ENCODE results near the gene VPS13D. TPM values are rescaled to one million over a fixed set of nuclear protein-coding genes. Genes with fewer than 3 reads are reported as not detected.

Gene VPS13D
- total and polyA plus RNA-seq, 11 donors, result 32.1 to 301 (median 90.7) TPM

DNA sequence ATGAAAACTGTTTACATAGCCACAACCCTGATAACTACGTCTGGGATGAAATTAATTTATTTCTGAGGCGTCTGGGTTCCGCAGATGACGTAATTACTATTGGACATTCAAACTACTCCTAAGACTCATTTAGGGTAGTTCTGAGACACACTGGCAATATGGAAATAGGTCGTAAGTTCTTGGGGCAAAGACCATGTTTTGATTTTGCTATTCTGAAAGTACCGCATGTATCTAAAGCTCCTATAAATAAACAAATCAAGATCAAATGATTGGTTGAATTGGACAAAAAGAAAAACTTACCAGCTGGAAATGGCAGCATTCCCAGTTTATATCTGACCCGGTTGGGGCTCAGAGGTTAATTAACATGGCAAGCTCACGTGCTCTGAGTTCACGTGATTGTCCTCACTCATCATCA is 313.9 kb downstream of the VPS13D start:
- no peak overlapping the region for H3K4me3 ChIP-seq
- peaks cover 9 to 62% (median 33%) of the 10 kb centered on the region in 12 donors for H3K4me1 ChIP-seq
- DNase-seq (no peak), ATAC-seq (no peak)
- H3K36me3 ChIP-seq, result no peaks in the 10 kb centered on the region
- intact Hi-C loops (cut with DNase I), result loop anchor here in 2 of 10 donors (5.0 kb wide), 1 partner anchor 74 kb away; the partner anchor contains the start of gene DHRS3 (in 2 of the 2)
- TF ChIP-seq POLR2A (IDR thresholded peaks at IDR 0.05), result no peak
- TF ChIP-seq, protein P1, sequence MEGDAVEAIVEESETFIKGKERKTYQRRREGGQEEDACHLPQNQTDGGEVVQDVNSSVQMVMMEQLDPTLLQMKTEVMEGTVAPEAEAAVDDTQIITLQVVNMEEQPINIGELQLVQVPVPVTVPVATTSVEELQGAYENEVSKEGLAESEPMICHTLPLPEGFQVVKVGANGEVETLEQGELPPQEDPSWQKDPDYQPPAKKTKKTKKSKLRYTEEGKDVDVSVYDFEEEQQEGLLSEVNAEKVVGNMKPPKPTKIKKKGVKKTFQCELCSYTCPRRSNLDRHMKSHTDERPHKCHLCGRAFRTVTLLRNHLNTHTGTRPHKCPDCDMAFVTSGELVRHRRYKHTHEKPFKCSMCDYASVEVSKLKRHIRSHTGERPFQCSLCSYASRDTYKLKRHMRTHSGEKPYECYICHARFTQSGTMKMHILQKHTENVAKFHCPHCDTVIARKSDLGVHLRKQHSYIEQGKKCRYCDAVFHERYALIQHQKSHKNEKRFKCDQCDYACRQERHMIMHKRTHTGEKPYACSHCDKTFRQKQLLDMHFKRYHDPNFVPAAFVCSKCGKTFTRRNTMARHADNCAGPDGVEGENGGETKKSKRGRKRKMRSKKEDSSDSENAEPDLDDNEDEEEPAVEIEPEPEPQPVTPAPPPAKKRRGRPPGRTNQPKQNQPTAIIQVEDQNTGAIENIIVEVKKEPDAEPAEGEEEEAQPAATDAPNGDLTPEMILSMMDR (IDR thresholded peaks at IDR 0.05), result no peak
- H3K27me3 ChIP-seq, result no peaks in the 10 kb centered on the region
- H3K9me3 ChIP-seq, result no peaks in the 10 kb centered on the region
- no peak overlapping the region for H3K27ac ChIP-seq
- WGBS, 4 donors, result 81 to 83% (median 82%) methylated on average over 9 of the region's 9 CpGs

DNA sequence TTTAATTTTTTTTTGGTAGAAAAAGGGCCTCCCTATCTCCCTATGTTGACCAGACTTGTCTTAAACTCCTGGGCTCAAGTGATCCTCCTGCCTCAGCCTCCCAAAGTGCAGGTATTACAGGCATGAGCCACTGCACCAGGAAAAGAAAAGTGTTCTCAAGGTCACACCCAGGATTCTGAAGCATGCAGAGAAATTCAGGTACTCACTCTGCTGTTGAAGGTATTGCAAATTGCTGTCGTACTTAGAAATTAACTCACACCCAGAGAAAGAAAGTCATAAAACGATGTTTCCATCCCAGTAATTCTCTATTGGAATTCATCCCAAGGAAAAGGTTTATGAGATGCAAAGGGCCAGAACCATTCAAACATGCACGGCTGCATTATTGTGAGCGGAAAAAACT is 314.5 kb downstream of the VPS13D start:
- 77 to 84% (median 82%) methylated on average over 4 of the region's 4 CpGs for WGBS, 4 donors
- peaks cover 13 to 68% (median 39%) of the 10 kb centered on the region in 12 donors for H3K4me1 ChIP-seq

DNA sequence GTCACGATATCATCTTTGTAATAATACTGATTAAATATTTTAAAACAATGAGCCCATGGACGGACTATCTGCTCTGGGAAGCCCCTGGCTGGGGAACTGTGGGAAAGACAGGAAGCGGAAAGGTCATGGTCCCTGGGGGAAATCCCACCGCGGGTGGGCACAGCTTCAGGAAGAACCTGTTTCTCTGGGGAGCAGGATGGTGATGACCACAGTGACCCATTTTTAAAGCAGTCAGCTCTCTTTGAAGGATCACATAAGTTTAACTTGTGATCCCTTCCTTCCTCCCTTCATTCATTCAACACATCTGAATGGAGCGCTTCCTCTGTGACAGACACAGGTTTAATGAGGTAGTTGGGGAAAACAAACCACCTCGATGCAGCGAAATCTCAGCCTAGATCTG is 315.2 kb downstream of the VPS13D start:
- no peaks in the 10 kb centered on the region for H3K9me3 ChIP-seq
- ATAC-seq (no peak), DNase-seq (no peak)
- no peak overlapping the region for H3K27ac ChIP-seq
- TF ChIP-seq, protein P1 (IDR thresholded peaks at IDR 0.05), result no peak
- no peak for TF ChIP-seq POLR2A (IDR thresholded peaks at IDR 0.05)
- H3K4me1 ChIP-seq, result peaks cover 13 to 69% (median 45%) of the 10 kb centered on the region in 12 donors
- H3K36me3 ChIP-seq, result no peaks in the 10 kb centered on the region
- no peak overlapping the region for H3K4me3 ChIP-seq
- H3K27me3 ChIP-seq, result no peaks in the 10 kb centered on the region
- WGBS, 4 donors, result 46 to 62% (median 59%) methylated on average over 8 of the region's 8 CpGs
- intact Hi-C loops (cut with DNase I), result loop anchor here in 2 of 10 donors (5.0 kb wide), 1 partner anchor 72 kb away; the partner anchor contains the start of gene DHRS3 (in 2 of the 2)

More for the DNA sequence above, 314.5 kb downstream of the VPS13D start:
- H3K27ac ChIP-seq, result no peak overlapping the region
- DNase-seq (no peak), ATAC-seq (no peak)
- H3K27me3 ChIP-seq, result no peaks in the 10 kb centered on the region
- H3K36me3 ChIP-seq, result no peaks in the 10 kb centered on the region
- H3K9me3 ChIP-seq, result no peaks in the 10 kb centered on the region
- TF ChIP-seq POLR2A (IDR thresholded peaks at IDR 0.05), result no peak
- TF ChIP-seq, protein P1 (IDR thresholded peaks at IDR 0.05), result no peak
- H3K4me3 ChIP-seq, result no peak overlapping the region
- intact Hi-C loops (cut with DNase I), result loop anchor here in 2 of 10 donors (5.0 kb wide), 1 partner anchor 73 kb away; the partner anchor contains the start of gene DHRS3 (in 2 of the 2)

DNA sequence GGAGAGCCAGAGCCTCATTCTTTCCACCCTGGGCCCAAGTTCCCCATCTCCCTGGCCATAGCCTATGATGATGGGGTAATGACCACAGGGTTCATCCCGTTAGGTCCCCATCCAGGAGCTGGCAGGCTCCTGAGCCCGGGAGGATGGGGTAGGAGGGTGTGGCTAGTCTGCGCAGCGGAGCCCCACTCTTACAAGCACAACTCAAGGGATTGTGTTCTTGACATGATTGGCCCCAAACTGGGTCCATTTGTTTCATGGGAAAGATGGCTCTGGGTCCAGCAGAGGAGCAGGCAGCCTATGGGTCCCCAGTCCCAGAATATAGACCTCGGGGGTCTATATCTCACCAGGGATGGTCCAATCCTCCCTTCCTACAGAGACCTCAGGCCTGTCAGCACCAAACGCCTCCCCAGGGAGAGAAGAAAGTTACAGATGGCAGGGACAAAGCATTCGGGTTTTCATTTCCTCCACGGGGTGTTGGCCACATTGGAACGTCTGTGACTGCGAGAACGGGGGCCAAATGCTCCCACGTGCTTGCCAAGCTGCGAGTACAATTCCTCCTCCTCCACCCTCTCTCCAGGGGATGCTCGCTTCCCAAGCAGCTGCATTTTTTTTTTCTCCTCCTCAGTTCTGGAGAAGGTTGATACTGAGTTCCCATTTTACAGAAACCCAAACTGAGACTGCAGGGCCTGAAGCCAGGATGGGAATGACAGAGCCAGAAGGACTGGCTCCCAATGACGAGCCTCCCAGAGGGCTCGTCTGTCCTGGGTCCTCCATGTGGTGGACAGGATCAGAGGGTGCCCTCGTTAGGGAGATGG is 317.1 kb downstream of the VPS13D start:
- Histone ChIP-seq H3K4me3 (no peak overlapping the region), H3K36me3 (no peaks in the 10 kb centered on the region), H3K9me3 (no peaks in the 10 kb centered on the region), H3K27ac (peak overlapping the region in 9 of 12 donors; percentile 35 to 91 (median 73)), H3K27me3 (no peaks in the 10 kb centered on the region), H3K4me1 (peaks cover 13 to 53% (median 33%) of the 10 kb centered on the region in 12 donors)
- TF ChIP-seq, protein P1 (IDR thresholded peaks at IDR 0.05), result no peak
- TF ChIP-seq POLR2A (IDR thresholded peaks at IDR 0.05), result no peak
- DNase-seq, result peak; percentile 71 to 86 (median 76)
- ATAC-seq, result peak; percentile 27 to 72 (median 60)
- 39 to 70% (median 50%) methylated on average over 14 to 17 of the region's 17 CpGs for WGBS, 4 donors
- intact Hi-C loops (cut with DNase I), result no loop called here
